ENCODE measurements around the gene STARD13. TPM values are rescaled to one million over a fixed set of nuclear protein-coding genes. Genes with fewer than 3 reads are reported as not detected.
A peak's percentile ranks its signal among the peaks of the same experiment; 100 is the strongest.

The STARD13 gene
- total and polyA plus RNA-seq, 4 donors, result 2.7 to 15.3 (median 5.7) TPM

DNA sequence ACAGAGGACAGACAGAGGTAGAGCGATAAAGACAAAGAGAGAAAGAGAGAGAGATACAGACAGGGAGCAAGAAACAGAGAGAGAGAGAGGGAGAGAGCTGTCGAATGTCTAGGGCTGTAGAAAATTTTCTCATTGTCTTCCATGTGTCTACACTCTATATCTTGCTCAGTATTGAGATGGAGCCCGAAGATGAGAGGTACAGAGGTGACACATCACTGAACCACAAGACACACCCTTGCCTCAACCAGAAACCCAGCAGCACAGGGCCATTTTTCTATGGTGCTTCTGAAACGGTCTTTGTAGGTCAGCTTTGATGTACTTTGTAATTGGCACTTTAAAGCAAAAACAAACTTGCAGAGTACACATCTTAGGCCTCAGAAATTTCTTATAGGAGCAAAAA is 157.4 kb downstream of the STARD13 start:
- peaks cover 9 to 29% (median 21%) of the 10 kb centered on the region in 4 donors for H3K4me1 ChIP-seq (ENCODE audit: control insufficient read depth in 4 of 4, insufficient read depth in 4 of 4, low read length in 3 of 4)
- 80% methylated on average over 4 of the region's 4 CpGs for WGBS
- no peak overlapping the region for H3K4me3 ChIP-seq (ENCODE audit: low read depth in 1 of 3, low read length in 3 of 3)
- H3K27ac ChIP-seq (ENCODE audit: low read depth in 1 of 2, low read length in 2 of 2), result peak overlapping the region in 1 of 2 donors; percentile 10
- H3K36me3 ChIP-seq (ENCODE audit: control insufficient read depth in 4 of 4, insufficient read depth in 3 of 4, low read depth in 1 of 4, low read length in 3 of 4), result peaks cover 0 to 7% (median 2%) of the 10 kb centered on the region in 4 donors
- no peaks in the 10 kb centered on the region for H3K27me3 ChIP-seq (ENCODE audit: control insufficient read depth in 4 of 4, insufficient read depth in 4 of 4, low read length in 3 of 4)
- DNase-seq (ENCODE audit: low spot score), result no peak
- TF ChIP-seq JUND (IDR thresholded peaks at IDR 0.05), result no peak
- TF ChIP-seq EGR1 (IDR thresholded peaks at IDR 0.05; ENCODE audit: low read depth in 2 of 2), result no peak
- TF ChIP-seq, protein P1, sequence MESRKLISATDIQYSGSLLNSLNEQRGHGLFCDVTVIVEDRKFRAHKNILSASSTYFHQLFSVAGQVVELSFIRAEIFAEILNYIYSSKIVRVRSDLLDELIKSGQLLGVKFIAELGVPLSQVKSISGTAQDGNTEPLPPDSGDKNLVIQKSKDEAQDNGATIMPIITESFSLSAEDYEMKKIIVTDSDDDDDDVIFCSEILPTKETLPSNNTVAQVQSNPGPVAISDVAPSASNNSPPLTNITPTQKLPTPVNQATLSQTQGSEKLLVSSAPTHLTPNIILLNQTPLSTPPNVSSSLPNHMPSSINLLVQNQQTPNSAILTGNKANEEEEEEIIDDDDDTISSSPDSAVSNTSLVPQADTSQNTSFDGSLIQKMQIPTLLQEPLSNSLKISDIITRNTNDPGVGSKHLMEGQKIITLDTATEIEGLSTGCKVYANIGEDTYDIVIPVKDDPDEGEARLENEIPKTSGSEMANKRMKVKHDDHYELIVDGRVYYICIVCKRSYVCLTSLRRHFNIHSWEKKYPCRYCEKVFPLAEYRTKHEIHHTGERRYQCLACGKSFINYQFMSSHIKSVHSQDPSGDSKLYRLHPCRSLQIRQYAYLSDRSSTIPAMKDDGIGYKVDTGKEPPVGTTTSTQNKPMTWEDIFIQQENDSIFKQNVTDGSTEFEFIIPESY (IDR thresholded peaks at IDR 0.05), result no peak
- TF ChIP-seq YY1 (IDR thresholded peaks at IDR 0.05), result no peak
- TF ChIP-seq FOXA2 (IDR thresholded peaks at IDR 0.05), result no peak
- no peak for TF ChIP-seq HNF4A (conservative IDR thresholded peaks at IDR 0.05)
- TF ChIP-seq TAF1 (conservative IDR thresholded peaks at IDR 0.05), result no peak
- TF ChIP-seq RXRA (IDR thresholded peaks at IDR 0.05), result no peak
- no peak for TF ChIP-seq FOXA1 (IDR thresholded peaks at IDR 0.05)
- no peak for TF ChIP-seq GABPA (IDR thresholded peaks at IDR 0.05 in 1 of 2, conservative IDR thresholded peaks at IDR 0.05 in 1 of 2)
- TF ChIP-seq, protein P2, sequence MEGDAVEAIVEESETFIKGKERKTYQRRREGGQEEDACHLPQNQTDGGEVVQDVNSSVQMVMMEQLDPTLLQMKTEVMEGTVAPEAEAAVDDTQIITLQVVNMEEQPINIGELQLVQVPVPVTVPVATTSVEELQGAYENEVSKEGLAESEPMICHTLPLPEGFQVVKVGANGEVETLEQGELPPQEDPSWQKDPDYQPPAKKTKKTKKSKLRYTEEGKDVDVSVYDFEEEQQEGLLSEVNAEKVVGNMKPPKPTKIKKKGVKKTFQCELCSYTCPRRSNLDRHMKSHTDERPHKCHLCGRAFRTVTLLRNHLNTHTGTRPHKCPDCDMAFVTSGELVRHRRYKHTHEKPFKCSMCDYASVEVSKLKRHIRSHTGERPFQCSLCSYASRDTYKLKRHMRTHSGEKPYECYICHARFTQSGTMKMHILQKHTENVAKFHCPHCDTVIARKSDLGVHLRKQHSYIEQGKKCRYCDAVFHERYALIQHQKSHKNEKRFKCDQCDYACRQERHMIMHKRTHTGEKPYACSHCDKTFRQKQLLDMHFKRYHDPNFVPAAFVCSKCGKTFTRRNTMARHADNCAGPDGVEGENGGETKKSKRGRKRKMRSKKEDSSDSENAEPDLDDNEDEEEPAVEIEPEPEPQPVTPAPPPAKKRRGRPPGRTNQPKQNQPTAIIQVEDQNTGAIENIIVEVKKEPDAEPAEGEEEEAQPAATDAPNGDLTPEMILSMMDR (IDR thresholded peaks at IDR 0.05; ENCODE audit: low read depth, low read length, missing input control), result no peak
- TF ChIP-seq, protein P3, sequence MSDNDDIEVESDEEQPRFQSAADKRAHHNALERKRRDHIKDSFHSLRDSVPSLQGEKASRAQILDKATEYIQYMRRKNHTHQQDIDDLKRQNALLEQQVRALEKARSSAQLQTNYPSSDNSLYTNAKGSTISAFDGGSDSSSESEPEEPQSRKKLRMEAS (IDR thresholded peaks at IDR 0.05), result no peak
- no peak for TF ChIP-seq HNF4G (IDR thresholded peaks at IDR 0.05)
- TF ChIP-seq SP1 (IDR thresholded peaks at IDR 0.05), result no peak
- TF ChIP-seq, protein P4, sequence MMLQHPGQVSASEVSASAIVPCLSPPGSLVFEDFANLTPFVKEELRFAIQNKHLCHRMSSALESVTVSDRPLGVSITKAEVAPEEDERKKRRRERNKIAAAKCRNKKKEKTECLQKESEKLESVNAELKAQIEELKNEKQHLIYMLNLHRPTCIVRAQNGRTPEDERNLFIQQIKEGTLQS (IDR thresholded peaks at IDR 0.05), result no peak
- no peak for TF ChIP-seq RAD21 (IDR thresholded peaks at IDR 0.05)
- no peak overlapping the region for H3K9ac ChIP-seq (ENCODE audit: low read depth in 1 of 2, low read length in 2 of 2)
- H3K9me3 ChIP-seq (ENCODE audit: control insufficient read depth in 4 of 4, low read length in 3 of 4), result no peaks in the 10 kb centered on the region

DNA sequence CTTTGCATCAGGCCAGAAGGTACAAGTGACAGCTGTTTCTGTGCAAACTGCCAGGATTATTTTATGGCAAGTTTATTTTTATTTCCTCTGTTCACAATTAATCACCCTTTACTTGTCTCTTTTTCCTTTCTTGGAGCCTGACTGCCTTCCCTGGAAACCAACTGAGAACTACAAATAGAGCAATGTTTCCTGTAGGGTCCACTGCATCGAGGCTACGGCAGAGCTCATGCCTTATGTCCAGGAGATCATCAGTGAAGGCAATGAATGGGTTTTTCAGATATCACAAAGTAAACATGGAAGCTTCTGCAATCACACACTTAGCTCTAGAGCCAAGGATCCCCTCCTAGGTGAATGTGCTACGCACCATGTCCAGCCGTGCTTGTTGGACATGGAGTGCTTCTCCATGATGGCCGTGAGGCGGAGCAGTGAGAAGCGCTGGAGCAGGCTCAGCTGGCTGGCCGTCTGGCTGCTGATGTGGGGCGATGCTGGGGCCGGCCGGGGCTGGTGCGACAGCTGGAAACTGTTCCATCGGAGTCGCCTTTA is 158.5 kb downstream of the STARD13 start:
- peaks cover 9 to 29% (median 21%) of the 10 kb centered on the region in 4 donors for H3K4me1 ChIP-seq (ENCODE audit: control insufficient read depth in 4 of 4, insufficient read depth in 4 of 4, low read length in 3 of 4)
- H3K36me3 ChIP-seq (ENCODE audit: control insufficient read depth in 4 of 4, insufficient read depth in 3 of 4, low read depth in 1 of 4, low read length in 3 of 4), result peaks cover 0 to 7% (median 2%) of the 10 kb centered on the region in 4 donors
- DNase-seq (ENCODE audit: low spot score), result no peak
- no peak overlapping the region for H3K9ac ChIP-seq (ENCODE audit: low read depth in 1 of 2, low read length in 2 of 2)
- H3K27ac ChIP-seq (ENCODE audit: low read depth in 1 of 2, low read length in 2 of 2), result peak overlapping the region; percentile 79 to 93
- H3K4me3 ChIP-seq (ENCODE audit: low read depth in 1 of 3, low read length in 3 of 3), result no peak overlapping the region
- H3K9me3 ChIP-seq (ENCODE audit: control insufficient read depth in 4 of 4, low read length in 3 of 4), result no peaks in the 10 kb centered on the region
- WGBS, result 82% methylated on average over 14 of the region's 14 CpGs
- H3K27me3 ChIP-seq (ENCODE audit: control insufficient read depth in 4 of 4, insufficient read depth in 4 of 4, low read length in 3 of 4), result no peaks in the 10 kb centered on the region
- TF ChIP-seq GABPA (IDR thresholded peaks at IDR 0.05 in 1 of 2, conservative IDR thresholded peaks at IDR 0.05 in 1 of 2) (no peak), HNF4A (conservative IDR thresholded peaks at IDR 0.05) (no peak), HNF4G (IDR thresholded peaks at IDR 0.05) (no peak), TAF1 (conservative IDR thresholded peaks at IDR 0.05) (no peak), NR2F2 (IDR thresholded peaks at IDR 0.05) (no peak), EGR1 (IDR thresholded peaks at IDR 0.05; ENCODE audit: low read depth in 2 of 2) (no peak), SP1 (IDR thresholded peaks at IDR 0.05) (no peak), YY1 (IDR thresholded peaks at IDR 0.05) (no peak), RAD21 (IDR thresholded peaks at IDR 0.05) (no peak), JUND (IDR thresholded peaks at IDR 0.05) (no peak)
- TF ChIP-seq, protein P4 (IDR thresholded peaks at IDR 0.05), result no peak
- TF ChIP-seq, protein P1 (IDR thresholded peaks at IDR 0.05), result no peak
- TF ChIP-seq, protein P5, sequence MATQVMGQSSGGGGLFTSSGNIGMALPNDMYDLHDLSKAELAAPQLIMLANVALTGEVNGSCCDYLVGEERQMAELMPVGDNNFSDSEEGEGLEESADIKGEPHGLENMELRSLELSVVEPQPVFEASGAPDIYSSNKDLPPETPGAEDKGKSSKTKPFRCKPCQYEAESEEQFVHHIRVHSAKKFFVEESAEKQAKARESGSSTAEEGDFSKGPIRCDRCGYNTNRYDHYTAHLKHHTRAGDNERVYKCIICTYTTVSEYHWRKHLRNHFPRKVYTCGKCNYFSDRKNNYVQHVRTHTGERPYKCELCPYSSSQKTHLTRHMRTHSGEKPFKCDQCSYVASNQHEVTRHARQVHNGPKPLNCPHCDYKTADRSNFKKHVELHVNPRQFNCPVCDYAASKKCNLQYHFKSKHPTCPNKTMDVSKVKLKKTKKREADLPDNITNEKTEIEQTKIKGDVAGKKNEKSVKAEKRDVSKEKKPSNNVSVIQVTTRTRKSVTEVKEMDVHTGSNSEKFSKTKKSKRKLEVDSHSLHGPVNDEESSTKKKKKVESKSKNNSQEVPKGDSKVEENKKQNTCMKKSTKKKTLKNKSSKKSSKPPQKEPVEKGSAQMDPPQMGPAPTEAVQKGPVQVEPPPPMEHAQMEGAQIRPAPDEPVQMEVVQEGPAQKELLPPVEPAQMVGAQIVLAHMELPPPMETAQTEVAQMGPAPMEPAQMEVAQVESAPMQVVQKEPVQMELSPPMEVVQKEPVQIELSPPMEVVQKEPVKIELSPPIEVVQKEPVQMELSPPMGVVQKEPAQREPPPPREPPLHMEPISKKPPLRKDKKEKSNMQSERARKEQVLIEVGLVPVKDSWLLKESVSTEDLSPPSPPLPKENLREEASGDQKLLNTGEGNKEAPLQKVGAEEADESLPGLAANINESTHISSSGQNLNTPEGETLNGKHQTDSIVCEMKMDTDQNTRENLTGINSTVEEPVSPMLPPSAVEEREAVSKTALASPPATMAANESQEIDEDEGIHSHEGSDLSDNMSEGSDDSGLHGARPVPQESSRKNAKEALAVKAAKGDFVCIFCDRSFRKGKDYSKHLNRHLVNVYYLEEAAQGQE (IDR thresholded peaks at IDR 0.05), result no peak
- TF ChIP-seq, protein P2 (IDR thresholded peaks at IDR 0.05; ENCODE audit: low read depth, low read length, missing input control), result no peak

Data from liver (tissue), 9 donors.